ENCODE measurements around the gene CITED2. TPM values are rescaled to one million over a fixed set of nuclear protein-coding genes. Genes with fewer than 3 reads are reported as not detected.

CITED2 gene
- polyA plus RNA-seq, 1 donor (not counting 4 experiments of a cell fraction or from before 2014, with no cell fraction given) = 25.0 TPM

- dilution Hi-C loops (cut with MboI; ENCODE audit: extremely low pct_ligation_motif_present, low sequenced_read_pairs) = no loop called here
- no peaks in the 10 kb centered on the region for H3K36me3 ChIP-seq (ENCODE audit: control insufficient read depth in 2 of 2, extremely low read depth in 1 of 2, insufficient read depth in 2 of 2, low read length in 2 of 2)
- H3K4me2 ChIP-seq (ENCODE audit: control insufficient read depth, extremely low read depth, insufficient read depth, low read depth, low read length) = no peak overlapping the region
- TF ChIP-seq, protein P1, sequence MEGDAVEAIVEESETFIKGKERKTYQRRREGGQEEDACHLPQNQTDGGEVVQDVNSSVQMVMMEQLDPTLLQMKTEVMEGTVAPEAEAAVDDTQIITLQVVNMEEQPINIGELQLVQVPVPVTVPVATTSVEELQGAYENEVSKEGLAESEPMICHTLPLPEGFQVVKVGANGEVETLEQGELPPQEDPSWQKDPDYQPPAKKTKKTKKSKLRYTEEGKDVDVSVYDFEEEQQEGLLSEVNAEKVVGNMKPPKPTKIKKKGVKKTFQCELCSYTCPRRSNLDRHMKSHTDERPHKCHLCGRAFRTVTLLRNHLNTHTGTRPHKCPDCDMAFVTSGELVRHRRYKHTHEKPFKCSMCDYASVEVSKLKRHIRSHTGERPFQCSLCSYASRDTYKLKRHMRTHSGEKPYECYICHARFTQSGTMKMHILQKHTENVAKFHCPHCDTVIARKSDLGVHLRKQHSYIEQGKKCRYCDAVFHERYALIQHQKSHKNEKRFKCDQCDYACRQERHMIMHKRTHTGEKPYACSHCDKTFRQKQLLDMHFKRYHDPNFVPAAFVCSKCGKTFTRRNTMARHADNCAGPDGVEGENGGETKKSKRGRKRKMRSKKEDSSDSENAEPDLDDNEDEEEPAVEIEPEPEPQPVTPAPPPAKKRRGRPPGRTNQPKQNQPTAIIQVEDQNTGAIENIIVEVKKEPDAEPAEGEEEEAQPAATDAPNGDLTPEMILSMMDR (optimal IDR thresholded peaks at IDR 0.05 in 1 of 3, IDR thresholded peaks at IDR 0.05 in 1 of 3, conservative IDR thresholded peaks at IDR 0.05 in 1 of 3; ENCODE audit: extremely low read depth in 1 of 3, insufficient read depth in 2 of 3, low read length in 3 of 3) = no peak
- TF ChIP-seq EZH2 (IDR thresholded peaks at IDR 0.05; ENCODE audit: low read length) = no peak
- no peaks in the 10 kb centered on the region for H4K20me1 ChIP-seq (ENCODE audit: control insufficient read depth, extremely low read depth, insufficient read depth, low read length)
- H3K27ac ChIP-seq (ENCODE audit: control insufficient read depth, insufficient read depth, low read length) = no peak overlapping the region
- no peaks in the 10 kb centered on the region for H3K79me2 ChIP-seq (ENCODE audit: control insufficient read depth, insufficient read depth, low read length)
- no peak overlapping the region for H2AFZ ChIP-seq (ENCODE audit: control insufficient read depth, low read length)
- no peaks in the 10 kb centered on the region for H3K9me1 ChIP-seq (ENCODE audit: control insufficient read depth, extremely low read depth, insufficient read depth, low read length)
- no peaks in the 10 kb centered on the region for H3K9me3 ChIP-seq (ENCODE audit: control insufficient read depth, low read depth, low read length)
- no peak for FAIRE-seq
- no peak overlapping the region for H3K9ac ChIP-seq (ENCODE audit: control insufficient read depth, extremely low read depth, insufficient read depth, low read length)
- no peaks in the 10 kb centered on the region for H3K4me1 ChIP-seq (ENCODE audit: control insufficient read depth, extremely low read depth, insufficient read depth, low read length)
- no peak for DNase-seq (ENCODE audit: low read depth, low spot score)
- no peak overlapping the region for H3K4me3 ChIP-seq (ENCODE audit: control insufficient read depth in 2 of 3, extremely low read depth in 1 of 3, insufficient read depth in 2 of 3, low read depth in 1 of 3, low read length in 3 of 3)
- H3K27me3 ChIP-seq (ENCODE audit: control insufficient read depth, extremely low read depth, insufficient read depth, low read length) = no peaks in the 10 kb centered on the region
Observed at GRCh38 chr6:139355777-139356445, 18.5 kb downstream of the CITED2 start.

DNA sequence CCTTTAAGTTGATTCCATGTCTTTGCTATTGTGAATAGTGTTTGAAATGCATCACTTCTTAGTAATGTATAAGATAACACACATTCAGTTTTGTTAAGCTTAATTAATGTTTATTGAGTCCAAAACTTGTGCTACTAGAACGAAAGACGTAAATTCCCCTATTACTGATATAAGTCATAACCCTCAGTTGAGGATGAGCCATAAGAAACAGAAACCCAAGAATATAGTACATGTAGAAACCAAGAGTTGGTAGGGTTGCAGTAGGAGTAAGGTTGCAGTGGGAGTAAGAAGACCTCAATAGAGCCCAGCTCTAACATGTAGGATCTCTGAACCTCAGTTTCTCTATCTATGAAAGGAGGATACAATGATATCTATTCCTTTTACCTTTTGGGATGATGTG is 19.3 kb downstream of the CITED2 start:
- H3K4me2 ChIP-seq (ENCODE audit: control insufficient read depth, extremely low read depth, insufficient read depth, low read depth, low read length) = no peak overlapping the region
- H3K9ac ChIP-seq (ENCODE audit: control insufficient read depth, extremely low read depth, insufficient read depth, low read length) = no peak overlapping the region
- H3K27ac ChIP-seq (ENCODE audit: control insufficient read depth, insufficient read depth, low read length) = no peak overlapping the region
- dilution Hi-C loops (cut with MboI; ENCODE audit: extremely low pct_ligation_motif_present, low sequenced_read_pairs) = no loop called here
- no peaks in the 10 kb centered on the region for H3K27me3 ChIP-seq (ENCODE audit: control insufficient read depth, extremely low read depth, insufficient read depth, low read length)
- no peaks in the 10 kb centered on the region for H3K36me3 ChIP-seq (ENCODE audit: control insufficient read depth in 2 of 2, extremely low read depth in 1 of 2, insufficient read depth in 2 of 2, low read length in 2 of 2)
- DNase-seq (ENCODE audit: low read depth, low spot score) (no peak), FAIRE-seq (no peak)
- no peaks in the 10 kb centered on the region for H3K9me3 ChIP-seq (ENCODE audit: control insufficient read depth, low read depth, low read length)
- no peak overlapping the region for H3K4me3 ChIP-seq (ENCODE audit: control insufficient read depth in 2 of 3, extremely low read depth in 1 of 3, insufficient read depth in 2 of 3, low read depth in 1 of 3, low read length in 3 of 3)
- peaks cover 1% of the 10 kb centered on the region for H3K4me1 ChIP-seq (ENCODE audit: control insufficient read depth, extremely low read depth, insufficient read depth, low read length)
- TF ChIP-seq, protein P1 (optimal IDR thresholded peaks at IDR 0.05 in 1 of 3, IDR thresholded peaks at IDR 0.05 in 1 of 3, conservative IDR thresholded peaks at IDR 0.05 in 1 of 3; ENCODE audit: extremely low read depth in 1 of 3, insufficient read depth in 2 of 3, low read length in 3 of 3) = no peak
- TF ChIP-seq EZH2 (IDR thresholded peaks at IDR 0.05; ENCODE audit: low read length) = no peak
- no peaks in the 10 kb centered on the region for H4K20me1 ChIP-seq (ENCODE audit: control insufficient read depth, extremely low read depth, insufficient read depth, low read length)
- no peaks in the 10 kb centered on the region for H3K79me2 ChIP-seq (ENCODE audit: control insufficient read depth, insufficient read depth, low read length)
- H2AFZ ChIP-seq (ENCODE audit: control insufficient read depth, low read length) = no peak overlapping the region
- H3K9me1 ChIP-seq (ENCODE audit: control insufficient read depth, extremely low read depth, insufficient read depth, low read length) = no peaks in the 10 kb centered on the region
